ENCODE measurements around the gene ADCK2. TPM values are rescaled to one million over a fixed set of nuclear protein-coding genes. Genes with fewer than 3 reads are reported as not detected.
A peak's percentile ranks its signal among the peaks of the same experiment; 100 is the strongest.
"Not testable (repeated sequence)": the region's sequence is repeated elsewhere in the genome, so short reads cannot be mapped to it uniquely, and the experiment has no call there.

ADCK2 gene
- total RNA-seq, 2 experiments from 2014 or later = 23.4 to 23.9 TPM

- peaks cover 19% of the 10 kb centered on the region for H3K4me1 Mint-ChIP-seq
- POLR2A ChIA-PET = no interaction called here
- peaks cover 36% of the 10 kb centered on the region for H3K36me3 Mint-ChIP-seq (ENCODE audit: low read depth)
- DNase-seq = no peak
- CTCF ChIA-PET = no interaction called here
- H3K9me3 Mint-ChIP-seq = no peaks in the 10 kb centered on the region
- no peaks in the 10 kb centered on the region for H3K27me3 Mint-ChIP-seq
- no peak overlapping the region for H3K27ac Mint-ChIP-seq
- no peak overlapping the region for H3K4me3 Mint-ChIP-seq
Measured at GRCh38 chr7:140679186-140679585, 6.4 kb downstream of the ADCK2 start.

GRCh38 chr7:140680886-140681285 lies 8.1 kb downstream of the ADCK2 start:
- POLR2A ChIA-PET = no interaction called here

GRCh38 chr7:140681766-140682165 lies 9.0 kb downstream of the ADCK2 start:
- ChIA-PET CTCF (interaction anchor here (0.9 kb wide), 1 partner anchor 9 kb away, joined by 3 read pairs; the partner anchor contains the start of gene ADCK2), POLR2A (no interaction called here)
- no peak for DNase-seq
- Mint-ChIP-seq H3K4me3 (no peak overlapping the region), H3K27me3 (no peaks in the 10 kb centered on the region), H3K9me3 (no peaks in the 10 kb centered on the region), H3K27ac (no peak overlapping the region), H3K4me1 (no peaks in the 10 kb centered on the region), H3K36me3 (ENCODE audit: low read depth) (peaks cover 40% of the 10 kb centered on the region)

More at GRCh38 chr7:140680886-140681285, 8.1 kb downstream of the ADCK2 start:
- Mint-ChIP-seq H3K4me1 (peaks cover 3% of the 10 kb centered on the region), H3K9me3 (no peaks in the 10 kb centered on the region), H3K4me3 (no peak overlapping the region), H3K27me3 (no peaks in the 10 kb centered on the region), H3K36me3 (ENCODE audit: low read depth) (peaks cover 39% of the 10 kb centered on the region), H3K27ac (no peak overlapping the region)
- DNase-seq = no peak
- CTCF ChIA-PET = interaction anchor here (0.7 kb wide), 1 partner anchor 232 kb away, joined by 3 read pairs; no protein-coding TSS in a partner anchor

- Mint-ChIP-seq H3K36me3 (ENCODE audit: low read depth) (peaks cover 41% of the 10 kb centered on the region), H3K27me3 (no peaks in the 10 kb centered on the region), H3K9me3 (no peaks in the 10 kb centered on the region), H3K4me1 (no peaks in the 10 kb centered on the region), H3K4me3 (no peak overlapping the region), H3K27ac (no peak overlapping the region)
- DNase-seq = no peak
- ChIA-PET POLR2A (interaction anchor here (0.7 to 2.2 kb wide), 3 partner anchors 9 to 13 kb away, joined by 3 to 8 read pairs (median 3); partner anchors contain the start of genes ADCK2 and NDUFB2), CTCF (interaction anchor here (1.4 kb wide), 1 partner anchor 9 kb away, joined by 3 read pairs; no protein-coding TSS in a partner anchor)
Measured at GRCh38 chr7:140683657-140684056, 10.9 kb downstream of the ADCK2 start.

GRCh38 chr7:140684066-140684950 lies 11.6 kb downstream of the ADCK2 start:
- ChIA-PET CTCF (interaction anchor here (1.4 kb wide), 1 partner anchor 10 kb away, joined by 3 read pairs; no protein-coding TSS in a partner anchor), POLR2A (interaction anchor here (0.7 to 2.2 kb wide), 3 partner anchors 9 to 12 kb away, joined by 3 to 8 read pairs (median 3); partner anchors contain the start of genes ADCK2 and NDUFB2)
- peaks cover 39% of the 10 kb centered on the region for H3K36me3 Mint-ChIP-seq (ENCODE audit: low read depth)
- H3K27me3 Mint-ChIP-seq = no peaks in the 10 kb centered on the region
- no peak overlapping the region for H3K27ac Mint-ChIP-seq
- H3K4me3 Mint-ChIP-seq = no peak overlapping the region
- H3K4me1 Mint-ChIP-seq = no peaks in the 10 kb centered on the region
- no peak for DNase-seq
- no peaks in the 10 kb centered on the region for H3K9me3 Mint-ChIP-seq

- Mint-ChIP-seq H3K9me3 (no peaks in the 10 kb centered on the region), H3K4me1 (no peaks in the 10 kb centered on the region), H3K27ac (no peak overlapping the region), H3K4me3 (no peak overlapping the region), H3K27me3 (no peaks in the 10 kb centered on the region), H3K36me3 (ENCODE audit: low read depth) (peaks cover 32% of the 10 kb centered on the region)
- DNase-seq = peak; percentile 11
- ChIA-PET CTCF (no interaction called here), POLR2A (interaction anchor here (1.0 kb wide), 1 partner anchor 10 kb away, joined by 3 read pairs; no protein-coding TSS in a partner anchor)
Measured at GRCh38 chr7:140685407-140686087, 12.8 kb downstream of the ADCK2 start.

- peaks cover 30% of the 10 kb centered on the region for H3K36me3 Mint-ChIP-seq (ENCODE audit: low read depth)
- no peaks in the 10 kb centered on the region for H3K4me1 Mint-ChIP-seq
- H3K27ac Mint-ChIP-seq = no peak overlapping the region
- H3K9me3 Mint-ChIP-seq = no peaks in the 10 kb centered on the region
- no peaks in the 10 kb centered on the region for H3K27me3 Mint-ChIP-seq
- no peak overlapping the region for H3K4me3 Mint-ChIP-seq
- POLR2A ChIA-PET = no interaction called here
- peak; percentile 1 for DNase-seq
- CTCF ChIA-PET = no interaction called here
Measured at GRCh38 chr7:140686921-140687320, 14.2 kb downstream of the ADCK2 start.

- Mint-ChIP-seq H3K36me3 (ENCODE audit: low read depth) (peaks cover 26% of the 10 kb centered on the region), H3K9me3 (no peaks in the 10 kb centered on the region), H3K27ac (no peak overlapping the region), H3K4me1 (no peaks in the 10 kb centered on the region), H3K27me3 (no peaks in the 10 kb centered on the region), H3K4me3 (no peak overlapping the region)
- no peak for DNase-seq
- ChIA-PET POLR2A (no interaction called here), CTCF (no interaction called here)
Measured at GRCh38 chr7:140688341-140688740, 15.6 kb downstream of the ADCK2 start.

GRCh38 chr7:140689199-140690152 lies 16.7 kb downstream of the ADCK2 start:
- POLR2A ChIA-PET = no interaction called here
- Mint-ChIP-seq H3K9me3 (no peaks in the 10 kb centered on the region), H3K27me3 (no peaks in the 10 kb centered on the region), H3K4me3 (no peak overlapping the region), H3K36me3 (ENCODE audit: low read depth) (peaks cover 18% of the 10 kb centered on the region), H3K4me1 (no peaks in the 10 kb centered on the region), H3K27ac (no peak overlapping the region)
- CTCF ChIA-PET = no interaction called here
- peak; percentile 5 for DNase-seq

GRCh38 chr7:140691376-140692045 lies 18.8 kb downstream of the ADCK2 start:
- H3K27ac Mint-ChIP-seq = no peak overlapping the region
- no peaks in the 10 kb centered on the region for H3K9me3 Mint-ChIP-seq
- no peak overlapping the region for H3K4me3 Mint-ChIP-seq
- no peaks in the 10 kb centered on the region for H3K27me3 Mint-ChIP-seq
- H3K4me1 Mint-ChIP-seq = peaks cover 8% of the 10 kb centered on the region
- H3K36me3 Mint-ChIP-seq (ENCODE audit: low read depth) = peaks cover 19% of the 10 kb centered on the region
- ChIA-PET POLR2A (no interaction called here), CTCF (no interaction called here)
- DNase-seq = no peak

- POLR2A ChIA-PET, CTCF ChIA-PET, H3K27ac Mint-ChIP-seq, H3K4me3 Mint-ChIP-seq, H3K9me3 Mint-ChIP-seq, H3K27me3 Mint-ChIP-seq, DNase-seq: not testable (repeated sequence)
- Mint-ChIP-seq H3K36me3 (ENCODE audit: low read depth) (peaks cover 19% of the 10 kb centered on the region), H3K4me1 (peaks cover 24% of the 10 kb centered on the region)
Measured at GRCh38 chr7:140693849-140694248, 21.1 kb downstream of the ADCK2 start.

GRCh38 chr7:140694592-140694991 lies 21.8 kb downstream of the ADCK2 start:
- CTCF ChIA-PET = no interaction called here
- Mint-ChIP-seq H3K9me3 (no peaks in the 10 kb centered on the region), H3K36me3 (ENCODE audit: low read depth) (peaks cover 25% of the 10 kb centered on the region), H3K4me1 (peaks cover 29% of the 10 kb centered on the region), H3K27me3 (no peaks in the 10 kb centered on the region), H3K27ac (no peak overlapping the region), H3K4me3 (no peak overlapping the region)
- POLR2A ChIA-PET = no interaction called here
- DNase-seq = no peak

Measured in activated CD4-positive, alpha-beta memory T cell treated with anti-CD3 and anti-CD28 coated beads, Interleukin-2, amount 10 ng/mL, durations not matched to agents 7 days and 5 days (primary cell).